Islet precursor cell (in vitro differentiated cells): ENCODE measurements around the gene FBXO41.

Experiments used
- DNase-seq: peaks from one replicate; pipeline ENCODE4 v3.0.0-alpha.2; 2018

The FBXO41 gene

DNA sequence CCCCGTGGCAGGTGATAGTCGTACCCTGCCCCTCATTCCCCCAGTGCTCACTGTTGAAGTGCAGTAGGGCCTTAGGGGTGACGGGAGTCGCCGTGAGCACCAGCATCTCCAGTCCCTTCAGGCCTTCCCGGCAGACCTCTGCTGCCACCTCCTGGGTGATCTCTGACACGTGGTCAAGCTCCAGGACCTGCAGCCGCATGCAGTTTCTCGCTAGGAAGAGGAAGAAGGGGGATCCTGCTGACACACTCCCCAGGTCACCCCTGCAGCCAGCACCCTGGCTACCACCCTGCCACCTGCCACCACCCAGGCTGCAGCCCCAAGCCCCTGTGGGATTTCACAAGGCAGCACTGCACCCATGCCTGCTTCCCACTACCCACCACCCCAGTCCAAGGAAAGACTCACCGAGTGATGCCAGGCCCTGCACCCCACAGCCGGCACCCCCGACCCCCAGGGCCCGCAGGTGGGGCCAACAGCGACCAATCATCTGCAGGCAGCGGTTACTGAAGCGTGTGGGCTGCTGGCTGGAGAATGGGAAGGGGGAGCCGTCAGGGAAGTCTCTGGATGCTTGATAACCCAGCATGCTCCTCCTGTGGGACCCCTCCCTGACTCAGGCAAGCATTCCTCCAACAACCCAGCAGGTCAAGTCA is 23.8 kb downstream of the FBXO41 start:
- peak; percentile 89 for DNase-seq

DNA sequence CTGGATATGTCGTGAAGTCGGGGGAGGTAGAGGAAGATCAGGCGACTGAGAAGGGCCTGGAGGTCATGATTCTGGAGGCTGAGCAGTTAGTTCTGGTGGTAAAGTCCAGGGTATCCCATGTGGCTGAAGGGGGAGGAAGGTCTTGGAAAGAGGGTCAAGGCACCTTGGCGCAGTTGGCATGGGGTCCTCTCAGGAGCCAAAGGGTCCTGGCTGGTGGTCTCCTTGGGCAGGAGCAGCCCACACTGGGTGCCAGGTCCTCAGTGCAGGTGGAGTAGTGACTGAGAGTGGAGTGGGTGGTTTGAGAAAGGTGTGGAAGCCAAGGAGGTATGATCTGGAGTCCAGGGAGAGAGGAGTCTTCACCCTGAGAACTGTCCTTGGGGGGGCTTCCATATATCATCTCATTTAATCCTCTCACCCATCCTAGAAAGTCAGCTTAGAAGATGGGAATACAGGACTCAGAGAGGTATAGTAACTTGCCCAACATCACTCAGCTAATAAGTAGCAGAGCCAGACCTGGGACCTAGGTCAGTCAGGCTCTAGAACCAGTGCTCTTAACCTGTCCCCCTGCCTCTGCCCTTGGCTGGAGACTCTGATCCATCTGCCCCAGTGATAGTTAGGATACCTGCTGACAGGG is 24.5 kb downstream of the FBXO41 start:
- no peak for DNase-seq

DNA sequence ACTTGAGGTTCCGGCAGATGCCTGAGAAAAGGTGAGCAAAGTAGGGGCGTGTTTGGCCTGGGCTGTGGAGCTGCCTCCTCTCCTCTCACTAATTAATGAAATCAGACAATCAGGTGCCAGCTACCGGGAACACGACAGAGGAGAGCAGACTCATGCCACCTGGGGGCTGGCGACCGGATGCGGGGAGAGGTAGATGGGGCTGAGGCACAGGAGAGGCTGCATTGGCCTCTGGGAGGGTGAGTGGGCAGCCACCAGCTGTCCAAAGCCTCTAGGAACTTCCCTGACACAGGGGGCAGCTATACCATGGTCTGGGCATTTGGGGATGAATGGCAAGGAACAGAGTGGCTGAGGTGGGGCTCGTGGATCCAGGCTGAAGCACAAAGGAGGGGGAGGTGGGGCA is 25.0 kb downstream of the FBXO41 start:
- no peak for DNase-seq

DNA sequence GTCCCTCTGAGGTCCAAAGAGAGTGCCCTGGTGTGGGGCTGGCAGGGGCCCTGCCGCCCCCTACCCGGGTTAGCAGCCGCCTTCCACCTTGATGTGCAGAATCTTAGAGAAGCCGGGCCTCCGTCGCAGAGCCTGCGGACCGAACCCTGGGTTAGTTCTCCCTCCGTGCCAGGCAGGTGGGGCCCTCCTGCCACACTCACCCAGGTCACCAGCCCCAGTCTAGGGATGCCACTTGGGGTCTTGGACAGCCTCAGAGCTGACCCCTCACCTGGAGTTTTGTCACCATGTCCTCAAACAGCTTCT is 25.4 kb downstream of the FBXO41 start:
- DNase-seq, result no peak

DNA sequence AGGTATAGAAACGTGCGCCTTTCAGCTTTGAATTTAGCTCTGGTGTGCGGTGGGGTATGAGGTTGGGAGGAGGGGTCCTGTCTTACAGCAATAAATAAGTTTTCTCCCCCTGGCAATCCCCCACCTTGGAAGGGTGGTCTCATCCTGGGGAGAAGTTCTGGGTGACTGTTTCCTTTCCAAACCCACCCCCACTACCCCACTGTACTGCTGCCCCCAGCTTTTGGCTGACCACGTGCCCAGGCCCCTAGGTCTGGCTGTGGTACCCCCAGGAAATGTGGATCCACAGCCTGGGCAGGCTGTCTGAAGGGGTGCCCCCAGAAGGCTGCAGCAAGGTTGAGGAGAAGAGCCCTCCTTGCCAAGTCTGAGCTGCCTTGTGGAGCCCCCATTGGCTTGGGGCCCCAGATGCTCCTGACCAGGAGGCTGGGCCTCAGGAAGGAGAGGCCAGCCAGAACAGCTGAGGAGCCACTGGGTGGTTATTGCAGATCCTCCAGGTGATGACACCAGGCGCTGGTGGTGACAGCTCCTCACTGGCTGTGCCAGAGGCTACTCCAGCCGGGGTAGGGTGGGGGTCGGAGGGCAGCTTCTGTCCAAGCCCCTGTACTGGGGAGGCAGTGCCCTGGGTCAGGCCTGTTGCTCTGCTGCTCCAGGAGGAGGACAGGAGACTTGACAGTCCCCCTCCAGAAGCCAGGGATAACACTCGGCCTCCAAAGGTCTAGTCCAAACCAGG is 25.9 kb downstream of the FBXO41 start:
- no peak for DNase-seq

DNA sequence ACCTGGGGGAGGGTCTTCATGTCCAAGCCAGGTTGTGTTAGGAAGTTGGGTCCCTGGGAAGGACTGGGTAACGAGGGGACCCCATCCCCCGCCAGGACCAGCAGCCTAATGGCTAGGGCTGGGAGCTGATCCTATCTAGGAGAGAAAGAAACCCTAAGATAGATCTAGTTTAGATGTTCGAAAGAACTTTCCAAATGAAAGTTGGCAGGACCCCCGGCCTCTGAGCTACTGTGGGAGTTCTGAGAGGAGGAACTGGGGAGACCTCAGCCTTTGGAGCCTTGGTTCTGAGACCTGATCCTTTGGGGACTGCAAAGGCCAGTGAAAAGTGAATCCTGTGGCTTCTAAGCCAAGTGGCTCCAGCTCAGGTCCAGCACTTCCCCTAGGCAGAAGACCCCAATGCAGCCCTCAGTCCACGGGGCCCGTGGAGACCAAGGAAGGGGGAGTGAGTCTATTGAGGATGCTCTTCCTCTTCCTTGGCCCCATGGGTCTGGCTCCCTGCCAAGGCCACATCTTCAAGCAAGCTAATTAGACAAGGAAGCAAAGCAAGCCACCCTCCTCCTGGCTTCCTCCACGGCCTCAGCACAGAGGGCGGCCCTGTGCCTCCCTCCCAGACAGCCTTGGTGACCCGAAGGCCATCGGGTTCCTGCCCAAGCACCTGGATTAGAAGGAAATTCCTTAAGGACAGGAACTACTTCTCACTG is 26.7 kb downstream of the FBXO41 start:
- no peak for DNase-seq

DNA sequence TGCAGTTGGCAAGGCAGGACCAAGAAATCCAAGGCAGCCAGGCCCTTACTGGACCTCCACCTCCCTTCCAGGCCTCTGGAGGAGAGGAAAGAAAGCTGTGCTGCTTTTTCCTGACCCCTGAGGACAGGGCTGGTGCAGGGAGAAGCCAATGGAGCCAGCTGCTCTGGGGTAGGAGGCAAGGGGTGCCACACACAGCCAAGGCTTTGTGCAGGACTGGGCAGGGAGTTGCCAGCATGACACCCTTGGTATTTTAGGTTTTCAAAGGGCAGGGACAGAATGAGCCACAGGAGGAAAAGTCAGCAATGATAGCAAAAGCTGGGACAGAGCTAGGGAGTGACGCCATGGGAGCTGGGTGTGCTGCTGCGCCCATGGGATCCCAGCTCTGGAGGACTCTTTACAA is 27.3 kb downstream of the FBXO41 start:
- DNase-seq, result no peak

DNA sequence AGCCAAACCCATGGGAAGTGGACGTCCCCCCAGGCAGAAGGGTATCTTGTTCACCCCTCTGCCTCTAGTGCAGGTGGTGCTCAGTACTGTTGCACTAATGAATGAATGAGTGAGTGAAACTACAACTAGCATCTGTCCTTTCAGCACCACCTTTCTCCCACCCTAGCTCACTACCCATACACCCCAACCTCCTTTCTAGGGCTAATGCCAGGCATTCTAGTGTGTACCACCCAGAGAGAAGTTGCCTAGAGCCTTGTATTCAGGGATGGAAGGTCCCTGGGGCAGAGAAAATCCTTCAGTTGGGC is 27.7 kb downstream of the FBXO41 start:
- DNase-seq, result no peak

DNA sequence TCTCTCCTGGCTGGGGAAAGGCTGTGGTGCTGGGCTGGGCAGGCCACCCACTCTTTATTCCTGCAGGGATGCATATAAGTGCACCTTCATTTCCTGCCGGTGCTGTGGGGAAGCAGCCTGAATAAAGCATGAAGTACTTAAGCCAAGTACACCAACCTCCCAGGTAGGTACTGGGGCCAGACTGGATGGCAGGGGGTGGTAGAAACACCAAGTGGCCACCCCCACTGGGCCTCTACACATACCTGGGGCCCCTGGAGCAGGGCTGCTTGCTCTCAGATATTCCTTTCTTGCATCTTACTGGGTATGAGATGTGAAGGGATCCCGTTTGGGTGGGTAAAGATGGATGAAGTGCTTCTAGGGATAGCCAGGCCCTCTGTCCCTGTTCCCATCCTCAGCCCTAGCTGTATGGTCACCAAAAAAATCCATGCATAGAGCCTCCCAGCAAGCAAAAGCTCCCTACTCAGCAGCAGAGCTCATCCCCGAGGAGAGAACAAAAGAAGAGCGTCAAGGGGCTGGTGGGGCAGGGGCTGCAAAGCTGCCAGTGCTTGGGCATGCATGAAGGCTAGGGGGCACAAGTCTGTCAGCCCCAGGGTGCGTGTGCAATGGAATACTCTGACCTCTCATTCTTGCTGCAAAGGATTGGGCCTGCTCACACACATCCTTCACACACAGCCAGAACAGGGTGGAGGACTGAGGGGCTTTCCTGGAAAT is 28.2 kb downstream of the FBXO41 start:
- DNase-seq, result no peak

DNA sequence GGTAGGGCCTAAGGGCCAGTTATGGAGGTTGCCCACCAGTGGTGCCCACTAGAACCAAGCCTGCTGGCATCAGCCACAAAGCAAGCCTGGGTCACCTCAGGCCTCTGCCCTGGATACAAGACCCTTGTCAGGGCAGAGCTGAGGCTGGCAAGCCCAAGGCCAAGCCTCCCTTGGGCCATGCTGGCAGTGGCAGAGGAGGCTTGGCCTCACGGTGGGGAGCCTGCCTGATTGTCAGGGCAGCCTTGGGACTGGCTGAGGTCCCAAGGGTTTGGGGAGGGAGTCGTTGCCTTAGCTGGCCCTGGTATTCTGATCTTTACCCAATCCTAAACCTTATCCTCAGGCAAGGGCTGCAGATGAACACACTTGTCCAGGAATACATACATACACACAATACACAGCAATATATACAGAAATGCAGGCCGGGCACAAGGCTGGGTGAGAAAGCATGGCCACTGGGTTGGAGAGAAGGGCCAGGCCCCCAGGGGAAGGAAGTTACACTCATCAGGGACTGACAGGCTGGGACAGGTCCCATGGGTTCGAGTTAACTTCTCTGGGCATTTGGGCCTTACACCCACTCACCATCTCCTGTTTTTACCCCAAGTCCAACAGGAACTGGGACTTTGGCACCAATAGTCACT is 29.2 kb downstream of the FBXO41 start:
- no peak for DNase-seq

DNA sequence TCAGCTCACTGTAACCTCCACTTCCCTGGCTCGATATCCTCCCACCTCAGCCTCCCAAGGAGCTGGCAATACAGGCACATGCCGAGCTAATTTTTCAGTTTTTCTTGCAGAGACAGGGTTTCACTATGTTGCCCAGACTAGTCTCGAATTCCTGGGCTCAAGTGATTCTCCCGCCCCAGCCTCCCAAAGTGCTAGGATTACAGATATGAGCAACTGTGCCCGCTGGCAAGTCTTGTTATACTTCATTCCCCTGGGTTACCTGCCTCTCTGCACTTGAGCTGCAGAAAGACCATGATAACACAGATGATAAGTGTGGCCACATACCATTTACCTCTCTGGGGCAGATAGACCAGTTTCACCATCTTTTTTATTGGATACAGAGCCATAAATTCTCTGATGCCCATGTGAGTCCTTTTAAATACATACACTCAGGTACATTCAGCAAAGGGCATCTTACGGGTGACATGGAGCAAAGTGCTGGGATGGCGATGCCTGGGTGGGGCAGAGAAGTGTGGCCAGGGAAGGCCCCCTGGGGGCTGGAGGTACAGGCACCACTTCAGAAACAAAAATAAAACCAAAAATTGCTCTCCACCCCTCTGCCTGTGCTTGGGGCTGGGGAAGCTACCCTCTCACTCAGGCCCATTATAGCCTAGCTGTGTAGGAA is 29.8 kb downstream of the FBXO41 start:
- DNase-seq, result no peak

DNA sequence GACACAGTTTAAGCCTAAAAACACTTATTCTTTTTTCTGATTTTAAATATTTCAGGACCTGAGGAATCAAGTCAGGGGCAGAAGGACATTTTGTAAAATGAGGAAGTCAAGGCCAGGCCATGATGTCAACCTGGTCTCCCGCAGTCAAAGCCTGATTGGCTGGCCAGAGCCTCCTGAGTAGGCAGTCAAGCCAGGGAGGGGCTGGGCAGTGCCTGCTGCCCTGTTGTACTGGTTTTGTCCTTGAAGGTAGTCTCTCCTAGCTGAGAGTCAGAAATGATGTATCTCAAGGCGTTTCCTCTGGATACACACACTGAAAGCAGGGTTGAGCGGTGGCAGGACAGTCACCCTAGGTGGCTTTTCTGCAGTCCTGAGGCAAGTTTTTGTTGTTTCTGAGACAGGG is 30.4 kb downstream of the FBXO41 start:
- DNase-seq, result no peak

DNA sequence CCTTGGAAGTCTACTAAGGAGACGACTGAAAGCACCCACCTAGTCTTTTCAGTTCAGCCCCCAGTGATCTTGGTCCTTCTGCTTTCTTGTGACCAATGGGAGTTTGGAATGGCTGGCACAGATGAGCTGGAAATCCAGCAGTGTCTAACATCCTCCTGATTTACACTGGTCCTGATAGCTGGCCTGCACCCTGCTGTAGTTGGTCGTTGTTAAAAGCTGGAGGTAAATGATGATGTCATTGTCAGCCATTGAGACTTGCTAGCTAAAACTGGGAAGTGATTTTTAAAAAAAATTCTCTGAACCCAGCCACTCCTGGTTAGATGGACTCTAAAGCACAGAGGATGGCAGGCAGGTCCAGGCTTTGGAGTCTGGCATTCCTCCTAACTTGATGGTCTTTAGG is 30.9 kb downstream of the FBXO41 start:
- no peak for DNase-seq

DNA sequence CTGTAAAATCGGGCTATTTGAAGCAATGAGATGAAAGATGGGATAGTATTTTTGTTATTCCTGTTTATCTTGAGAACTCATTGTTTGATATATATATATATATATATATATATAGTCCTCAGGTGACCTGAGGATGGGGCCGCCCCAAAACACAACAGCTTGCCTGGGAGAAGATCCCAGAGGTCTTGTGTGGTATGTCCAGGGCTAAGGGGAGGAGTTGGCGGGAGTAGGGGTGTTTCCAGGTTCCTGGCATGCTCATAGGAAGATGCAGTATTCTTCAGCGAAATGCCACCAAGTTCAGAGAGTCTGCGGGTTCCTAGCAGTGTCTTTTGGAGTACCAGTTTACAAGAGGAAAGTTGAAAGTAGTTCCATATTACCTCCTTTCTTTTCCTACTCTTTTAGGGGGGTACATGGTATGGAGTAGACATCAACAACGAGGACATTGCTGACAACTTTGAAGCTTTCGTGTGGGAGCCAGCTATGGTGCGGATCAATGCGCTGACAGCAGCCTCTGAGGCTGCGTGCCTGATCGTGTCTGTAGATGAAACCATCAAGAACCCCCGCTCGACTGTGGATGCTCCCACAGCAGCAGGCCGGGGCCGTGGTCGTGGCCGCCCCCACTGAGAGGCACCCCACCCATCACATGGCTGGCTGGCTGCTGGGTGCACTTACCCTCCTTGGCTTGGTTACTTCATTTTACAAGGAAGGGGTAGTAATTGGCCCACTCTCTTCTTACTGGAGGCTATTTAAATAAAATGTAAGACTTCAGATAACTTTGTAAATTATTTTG is 31.8 kb downstream of the FBXO41 start:
- no peak for DNase-seq

DNA sequence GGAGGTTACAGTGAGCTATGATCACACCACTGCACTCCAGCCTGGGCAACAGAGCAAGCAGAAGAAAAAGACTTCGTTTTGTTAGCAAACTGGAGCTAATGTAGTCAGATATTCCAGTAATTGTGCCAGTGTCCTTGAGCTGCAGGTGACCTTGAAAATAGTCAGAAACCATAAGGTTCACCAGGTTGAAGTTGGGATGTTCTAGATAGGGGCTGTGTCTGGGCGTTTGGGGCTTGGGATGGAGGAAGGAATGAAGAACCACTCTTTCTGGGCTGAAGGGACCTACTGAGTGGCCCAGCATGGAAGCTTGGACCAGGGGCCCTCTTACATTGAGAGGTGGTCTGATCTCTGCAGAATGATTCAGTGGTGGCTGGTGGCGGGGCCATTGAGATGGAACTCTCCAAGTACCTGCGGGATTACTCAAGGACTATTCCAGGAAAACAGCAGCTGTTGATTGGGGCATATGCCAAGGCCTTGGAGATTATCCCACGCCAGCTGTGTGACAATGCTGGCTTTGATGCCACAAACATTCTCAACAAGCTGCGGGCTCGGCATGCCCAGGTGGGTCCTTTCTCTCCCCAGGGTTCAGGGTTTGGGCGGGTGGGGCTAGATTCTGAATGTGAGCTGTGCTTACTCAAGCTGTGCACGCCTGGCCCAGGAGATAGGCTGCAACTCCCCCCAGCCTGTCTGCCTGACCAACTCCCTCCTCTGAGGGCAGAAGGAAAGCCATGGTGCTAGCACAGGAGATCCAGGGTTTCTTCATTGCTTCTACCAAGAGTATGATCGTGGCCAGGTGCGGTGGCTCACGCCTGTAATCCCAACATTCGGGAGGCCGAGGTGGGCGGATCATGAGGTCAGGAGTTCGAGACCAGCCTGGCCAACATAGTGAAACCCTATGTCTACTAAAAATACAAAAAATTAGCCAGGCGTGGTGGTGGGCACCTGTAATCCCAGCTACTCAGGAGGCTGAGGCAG is 33.1 kb downstream of the FBXO41 start:
- DNase-seq, result no peak

DNA sequence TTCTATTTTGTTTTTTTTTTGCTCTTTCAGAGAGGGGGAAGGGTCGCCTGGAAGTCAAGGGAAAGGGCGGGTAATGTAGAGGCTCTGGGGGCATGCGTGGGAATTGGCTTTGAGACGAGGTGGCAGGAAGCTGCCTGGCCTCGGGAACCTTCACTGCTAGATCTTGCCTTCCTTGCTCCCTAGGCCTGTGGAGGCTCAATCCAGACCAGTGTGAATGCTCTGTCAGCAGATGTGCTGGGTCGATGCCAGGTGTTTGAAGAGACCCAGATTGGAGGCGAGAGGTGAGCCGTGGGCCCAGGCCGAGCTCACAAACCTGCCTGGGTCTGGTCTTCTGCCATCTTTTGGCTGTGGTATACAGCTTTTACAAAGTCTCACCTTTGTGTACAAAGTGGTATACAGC is 34.6 kb downstream of the FBXO41 start:
- no peak for DNase-seq

DNA sequence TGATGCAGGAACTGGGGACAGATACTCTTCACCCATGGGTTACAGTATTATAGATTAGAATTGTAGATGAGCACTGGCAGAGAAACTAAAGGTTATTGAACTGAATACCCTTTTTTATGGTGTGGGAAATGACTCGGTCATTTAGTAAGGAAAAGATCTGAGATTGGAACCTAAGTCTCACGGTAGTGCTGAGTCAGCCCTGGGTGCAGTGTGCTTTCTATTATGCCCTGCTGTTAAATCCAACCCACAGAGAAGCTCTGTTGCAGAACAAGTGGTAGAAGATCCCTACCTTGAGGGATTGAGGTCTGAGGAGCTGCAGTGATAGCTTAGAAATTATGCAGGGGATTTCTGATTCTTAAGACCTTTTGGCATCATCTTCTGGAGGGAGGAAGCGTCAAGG is 37.4 kb downstream of the FBXO41 start:
- no peak for DNase-seq

DNA sequence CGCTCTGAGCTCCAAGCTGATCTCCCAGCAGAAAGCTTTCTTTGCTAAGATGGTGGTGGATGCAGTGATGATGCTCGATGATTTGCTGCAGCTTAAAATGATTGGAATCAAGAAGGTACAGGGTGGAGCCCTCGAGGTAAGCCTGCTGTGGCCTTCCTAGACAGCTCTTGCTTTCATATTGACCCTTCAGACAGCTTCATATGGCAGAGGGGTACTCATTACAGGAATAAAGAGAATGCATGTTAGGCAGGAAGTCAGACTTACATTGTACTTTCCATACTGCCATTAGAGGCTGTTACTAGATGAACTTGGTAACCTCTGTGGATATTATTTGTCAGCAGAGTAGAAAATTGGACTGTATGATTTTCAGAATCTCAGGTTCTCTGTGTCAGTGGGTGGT is 39.7 kb downstream of the FBXO41 start:
- no peak for DNase-seq

DNA sequence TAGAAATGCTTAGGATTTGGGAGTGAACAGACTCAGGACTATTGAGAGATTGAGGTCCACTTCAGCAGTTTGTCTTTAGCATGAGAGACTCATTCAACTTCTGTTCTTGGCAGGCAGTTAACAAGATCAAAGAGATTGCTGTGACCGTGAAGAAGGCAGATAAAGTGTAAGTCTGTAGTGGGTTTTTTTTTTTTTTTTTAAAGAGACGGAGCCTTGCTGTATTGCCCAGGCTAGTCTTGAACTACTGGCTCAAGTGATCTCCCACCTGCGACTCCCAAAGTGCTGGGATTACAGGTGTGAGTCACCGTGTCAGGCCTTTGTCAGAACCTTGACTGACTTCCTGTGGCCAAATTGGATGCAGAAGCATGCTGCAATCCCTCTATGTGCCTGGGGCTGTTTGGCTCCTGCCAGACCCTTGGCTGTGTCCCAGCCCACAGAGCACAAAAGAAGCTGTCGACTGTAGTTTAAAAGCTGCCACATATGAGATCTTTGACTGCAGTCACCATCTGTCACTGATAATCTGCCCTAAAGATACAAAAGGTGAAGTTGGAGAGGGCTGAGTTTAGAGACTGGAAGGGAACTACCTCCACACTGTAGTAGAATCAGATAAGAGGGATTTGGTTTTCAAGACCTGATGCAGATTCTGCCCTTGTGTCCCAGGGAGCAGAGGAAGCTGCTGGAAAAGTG is 40.3 kb downstream of the FBXO41 start:
- peak; percentile 97 for DNase-seq

DNA sequence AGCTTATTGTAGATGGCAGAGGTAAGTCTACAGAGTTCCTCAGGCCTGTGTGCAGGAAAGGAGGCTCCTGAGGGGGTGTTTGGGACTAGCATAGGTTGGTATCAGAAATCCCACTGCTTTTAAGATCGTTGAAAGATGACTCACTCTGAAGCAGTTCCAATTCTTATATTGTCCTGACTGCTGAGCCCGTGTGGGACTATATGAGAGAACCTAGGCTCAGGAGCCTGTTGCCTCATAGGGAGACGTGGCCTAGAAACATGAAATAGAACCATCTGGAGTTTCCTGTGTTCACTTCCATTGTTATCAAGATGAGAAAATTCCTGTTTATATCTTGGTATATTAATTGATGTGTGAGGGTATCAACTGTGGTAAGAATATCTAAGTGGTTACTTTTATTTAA is 44.5 kb downstream of the FBXO41 start:
- no peak for DNase-seq
